ENCODE measurements around the gene SFMBT1. TPM values are rescaled to one million over a fixed set of nuclear protein-coding genes. Genes with fewer than 3 reads are reported as not detected.

Gene SFMBT1, protein sequence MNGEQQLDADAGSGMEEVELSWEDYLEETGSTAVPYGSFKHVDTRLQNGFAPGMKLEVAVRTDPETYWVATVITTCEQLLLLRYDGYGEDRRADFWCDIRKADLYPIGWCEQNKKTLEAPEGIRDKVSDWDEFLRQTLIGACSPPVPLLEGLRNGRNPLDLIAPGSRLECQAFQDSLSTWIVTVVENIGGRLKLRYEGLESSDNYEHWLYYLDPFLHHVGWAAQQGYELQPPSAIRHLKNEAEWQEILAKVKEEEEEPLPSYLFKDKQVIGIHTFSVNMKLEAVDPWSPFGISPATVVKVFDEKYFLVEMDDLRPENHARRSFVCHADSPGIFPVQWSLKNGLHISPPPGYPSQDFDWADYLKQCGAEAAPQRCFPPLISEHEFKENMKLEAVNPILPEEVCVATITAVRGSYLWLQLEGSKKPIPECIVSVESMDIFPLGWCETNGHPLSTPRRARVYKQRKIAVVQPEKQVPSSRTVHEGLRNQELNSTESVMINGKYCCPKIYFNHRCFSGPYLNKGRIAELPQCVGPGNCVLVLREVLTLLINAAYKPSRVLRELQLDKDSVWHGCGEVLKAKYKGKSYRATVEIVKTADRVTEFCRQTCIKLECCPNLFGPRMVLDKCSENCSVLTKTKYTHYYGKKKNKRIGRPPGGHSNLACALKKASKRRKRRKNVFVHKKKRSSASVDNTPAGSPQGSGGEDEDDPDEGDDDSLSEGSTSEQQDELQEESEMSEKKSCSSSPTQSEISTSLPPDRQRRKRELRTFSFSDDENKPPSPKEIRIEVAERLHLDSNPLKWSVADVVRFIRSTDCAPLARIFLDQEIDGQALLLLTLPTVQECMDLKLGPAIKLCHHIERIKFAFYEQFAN
- total RNA-seq (2012; rRNA removed) (1.8 and 3.6 TPM in 2 replicates), polyA plus RNA-seq (2012; rRNA removed) (0.92 and 1.0 TPM in 2 replicates), Bru-seq, nascent RNA (percentile 42 among the genes with signal in this experiment), BruChase-seq, experiment 1, labeled RNA remaining after a 6-hour chase (percentile 39 among the genes with signal in this experiment), BruChase-seq, experiment 2, labeled RNA remaining after a 2-hour chase (percentile 43 among the genes with signal in this experiment)
- 0.42 and 0.74 TPM in 2 replicates for polyA plus RNA-seq (2012; cell fraction: cytosol; rRNA removed)
- polyA plus RNA-seq (2012; cell fraction: nucleus; rRNA removed; ENCODE audit: low replicate concordance): 0.25 and 1.2 TPM in 2 replicates
- long read RNA-seq, partial matches to known transcripts: 3 of 3 reads
- long read RNA-seq, other reads (novel, unspliced or antisense): 0 of 3 reads

DNA sequence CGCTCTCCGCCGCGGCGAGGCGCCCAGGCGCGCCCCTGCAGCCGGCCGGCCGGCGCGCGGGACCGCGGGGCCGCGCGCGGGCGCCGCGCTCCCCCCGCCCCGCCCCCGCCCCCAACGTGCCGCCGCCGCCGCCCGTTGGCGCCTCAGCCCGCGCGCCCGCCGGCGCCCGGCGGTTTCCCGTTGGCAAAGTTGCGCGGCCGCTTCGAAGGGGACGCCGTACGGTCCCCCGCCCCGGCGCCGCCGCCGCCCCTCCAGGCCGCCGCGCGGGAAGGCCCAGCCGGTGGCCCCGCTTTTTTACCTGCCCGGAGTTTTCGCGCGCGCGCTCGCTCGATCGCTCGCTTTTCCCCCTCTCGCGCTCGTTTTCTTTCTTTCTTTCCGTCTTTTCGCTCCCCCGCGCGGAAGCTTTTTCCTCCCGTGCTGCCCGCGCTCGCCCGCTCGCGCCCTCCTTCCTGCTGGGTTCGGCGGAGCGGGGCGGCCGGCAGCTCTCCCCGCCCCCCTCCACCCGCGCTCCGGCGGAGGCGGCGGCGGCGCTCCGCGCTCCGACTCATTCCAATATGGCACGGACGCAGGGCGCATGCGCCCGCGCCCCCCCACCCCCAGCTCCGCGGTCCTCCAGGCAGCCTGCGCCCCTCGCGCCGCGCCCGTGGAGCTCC is at the start of gene SFMBT1:
SFMBT1 (minus strand) TSS at position 556 of the 653 bp plus-strand sequence. CDS start 76,945 bp downstream, outside the sequence.
- CTCF ChIA-PET: no interaction called here
- Histone ChIP-seq H3K56ac (ENCODE audit: extremely low read depth, insufficient read depth, low read length) (no peak within 1 kb of the TSS), H4K91ac (ENCODE audit: insufficient read depth, low read depth, low read length) (no peak within 1 kb of the TSS), H3K9me3 (ENCODE audit: control insufficient read depth, insufficient read depth, low read length) (no peaks in the 10 kb centered on the region), H3K27me3 (ENCODE audit: control insufficient read depth, insufficient read depth, low read length) (peaks cover 16% of the 10 kb centered on the region), H2AK9ac (replicated peaks; ENCODE audit: low read depth, low read length, poor library complexity) (peak within 1 kb of the TSS; percentile 87), H4K5ac (ENCODE audit: low read depth, low read length) (peak within 1 kb of the TSS; percentile 38; the same call in 1 of the 2 replicates), H3K4me2 (ENCODE audit: low read depth, low read length) (peak within 1 kb of the TSS; percentile 88), H2AK5ac (ENCODE audit: low read depth, low read length) (no peak within 1 kb of the TSS), H3K4me3 (ENCODE audit: insufficient read depth, low read depth, low read length) (peak within 1 kb of the TSS; percentile 93), H3K18ac (ENCODE audit: low read depth, low read length) (no peak within 1 kb of the TSS; the same call in 1 of the 2 replicates), H2BK20ac (ENCODE audit: low read depth, low read length) (no peak within 1 kb of the TSS), H4K8ac (ENCODE audit: low read depth in 2 of 2, low read length in 2 of 2) (peak within 1 kb of the TSS in 1 of 2 experiments; percentile 74; a peak in 1 of 4 replicates), H2BK120ac (ENCODE audit: low read depth, low read length) (no peak within 1 kb of the TSS), H3K36me3 (ENCODE audit: control insufficient read depth, insufficient read depth, low read length) (no peaks in the 10 kb centered on the region), H3K23ac (ENCODE audit: low read depth, low read length) (0 out of 2 replicates have a peak within 1 kb of the TSS, but pooled peaks have one; percentile 53), H3K27ac (ENCODE audit: insufficient read depth, low read length) (peak within 1 kb of the TSS; percentile 20; the same call in 1 of the 2 replicates), H3K9me1 (ENCODE audit: insufficient read depth, low read length) (no peaks in the 10 kb centered on the region), H4K20me1 (ENCODE audit: insufficient read depth, low read length) (no peaks in the 10 kb centered on the region), H3K4me1 (ENCODE audit: control insufficient read depth, insufficient read depth, low read length) (no peaks in the 10 kb centered on the region), H2BK15ac (ENCODE audit: low read depth, low read length) (no peak within 1 kb of the TSS), H3K79me1 (ENCODE audit: low read depth in 1 of 2, low read length in 2 of 2) (peaks cover 5 to 10% of the 10 kb centered on the region in 2 experiments; a peak in 2 of 4 replicates), H3K4ac (ENCODE audit: low read depth, low read length) (peak within 1 kb of the TSS; percentile 53; the same call in 1 of the 2 replicates), H2BK5ac (ENCODE audit: low read depth, low read length, poor library complexity, severe bottlenecking) (no peak within 1 kb of the TSS), H2AFZ (replicated peaks; ENCODE audit: low read length, poor library complexity) (peak within 1 kb of the TSS; percentile 95), H3K9ac (ENCODE audit: low read depth, low read length) (peak within 1 kb of the TSS; percentile 83), H3K14ac (replicated peaks; ENCODE audit: low read depth, low read length) (peak within 1 kb of the TSS; percentile 22; the same call in 1 of the 2 replicates)
- ATAC-seq (ENCODE audit: low read depth) (peak; percentile 82), DNase-seq (peak; percentile 49)
- POLR2A ChIA-PET (ENCODE audit: unreplicated experiment): no interaction called here
- intact Hi-C loops (cut with micrococcal nuclease) (no loop called here), dilution Hi-C loops (cut with HindIII; ENCODE audit: low sequenced_read_pairs, unreplicated experiment) (no loop called here), in situ Hi-C loops (cut with MboI; ENCODE audit: low sequenced_read_pairs) (no loop called here)
- WGBS, 2 experiments (ENCODE audit: extremely low coverage in 2 of 2, insufficient read length in 1 of 2): 1% methylated on average over 24 of the region's 117 CpGs; no CpG with 5 or more reads in 1 of the 2 experiments
- BruUV-seq (replicated peaks): no TSS peak
- TF ChIP-seq, protein P1, sequence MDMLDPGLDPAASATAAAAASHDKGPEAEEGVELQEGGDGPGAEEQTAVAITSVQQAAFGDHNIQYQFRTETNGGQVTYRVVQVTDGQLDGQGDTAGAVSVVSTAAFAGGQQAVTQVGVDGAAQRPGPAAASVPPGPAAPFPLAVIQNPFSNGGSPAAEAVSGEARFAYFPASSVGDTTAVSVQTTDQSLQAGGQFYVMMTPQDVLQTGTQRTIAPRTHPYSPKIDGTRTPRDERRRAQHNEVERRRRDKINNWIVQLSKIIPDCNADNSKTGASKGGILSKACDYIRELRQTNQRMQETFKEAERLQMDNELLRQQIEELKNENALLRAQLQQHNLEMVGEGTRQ (IDR thresholded peaks at IDR 0.05; ENCODE audit: low read depth, low read length): no peak
- no peak for TF ChIP-seq RAD21 (IDR thresholded peaks at IDR 0.05; ENCODE audit: low read length)
- no peak for TF ChIP-seq RCOR1 (IDR thresholded peaks at IDR 0.05; ENCODE audit: insufficient replicate concordance, low read length)
- TF ChIP-seq RFX5 (IDR thresholded peaks at IDR 0.05; ENCODE audit: low read depth, low read length): no peak
- TF ChIP-seq, protein P2, sequence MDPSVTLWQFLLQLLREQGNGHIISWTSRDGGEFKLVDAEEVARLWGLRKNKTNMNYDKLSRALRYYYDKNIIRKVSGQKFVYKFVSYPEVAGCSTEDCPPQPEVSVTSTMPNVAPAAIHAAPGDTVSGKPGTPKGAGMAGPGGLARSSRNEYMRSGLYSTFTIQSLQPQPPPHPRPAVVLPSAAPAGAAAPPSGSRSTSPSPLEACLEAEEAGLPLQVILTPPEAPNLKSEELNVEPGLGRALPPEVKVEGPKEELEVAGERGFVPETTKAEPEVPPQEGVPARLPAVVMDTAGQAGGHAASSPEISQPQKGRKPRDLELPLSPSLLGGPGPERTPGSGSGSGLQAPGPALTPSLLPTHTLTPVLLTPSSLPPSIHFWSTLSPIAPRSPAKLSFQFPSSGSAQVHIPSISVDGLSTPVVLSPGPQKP (IDR thresholded peaks at IDR 0.05; ENCODE audit: borderline replicate concordance, low read depth, low read length): no peak
- TF ChIP-seq MXI1 (IDR thresholded peaks at IDR 0.05; ENCODE audit: borderline replicate concordance, low read depth, low read length): no peak
- TF ChIP-seq NFE2L2 (IDR thresholded peaks at IDR 0.05; ENCODE audit: low read depth, low read length): no peak
- TF ChIP-seq CEBPB (IDR thresholded peaks at IDR 0.05; ENCODE audit: low read depth, low read length): no peak
- no peak for TF ChIP-seq SMC3 (IDR thresholded peaks at IDR 0.05; ENCODE audit: low read depth, low read length)
- no peak for TF ChIP-seq POLR2A (IDR thresholded peaks at IDR 0.05; ENCODE audit: low read depth, low read length)
- TF ChIP-seq MAZ (IDR thresholded peaks at IDR 0.05; ENCODE audit: borderline replicate concordance, low read depth, low read length): no peak

All from IMR-90 (cell line).